ENCODE measurements around the gene SORCS3.

Gene SORCS3

DNA sequence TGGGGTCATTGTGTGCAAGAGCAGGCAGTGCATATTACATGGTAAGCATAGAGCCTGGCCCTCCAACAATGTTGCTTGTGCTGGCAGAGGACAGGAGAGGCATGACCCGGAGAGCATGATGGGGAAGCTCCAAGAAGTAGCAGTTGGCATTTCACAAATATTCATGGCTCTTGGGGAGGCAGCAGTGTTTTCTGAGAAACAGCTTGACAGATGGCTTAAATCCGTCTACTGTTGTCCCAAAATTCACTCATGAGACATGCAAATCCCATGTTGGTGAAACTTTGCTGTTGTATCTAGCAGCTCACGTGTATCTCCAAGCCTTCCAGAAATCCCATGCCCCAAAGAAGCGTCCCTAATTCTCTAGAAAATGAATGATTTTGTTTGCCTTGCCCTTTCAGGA, 487.0 kb downstream of the SORCS3 start:
- no peak for DNase-seq (ENCODE audit: extremely low read depth, low read depth)
- TF ChIP-seq, protein P1, sequence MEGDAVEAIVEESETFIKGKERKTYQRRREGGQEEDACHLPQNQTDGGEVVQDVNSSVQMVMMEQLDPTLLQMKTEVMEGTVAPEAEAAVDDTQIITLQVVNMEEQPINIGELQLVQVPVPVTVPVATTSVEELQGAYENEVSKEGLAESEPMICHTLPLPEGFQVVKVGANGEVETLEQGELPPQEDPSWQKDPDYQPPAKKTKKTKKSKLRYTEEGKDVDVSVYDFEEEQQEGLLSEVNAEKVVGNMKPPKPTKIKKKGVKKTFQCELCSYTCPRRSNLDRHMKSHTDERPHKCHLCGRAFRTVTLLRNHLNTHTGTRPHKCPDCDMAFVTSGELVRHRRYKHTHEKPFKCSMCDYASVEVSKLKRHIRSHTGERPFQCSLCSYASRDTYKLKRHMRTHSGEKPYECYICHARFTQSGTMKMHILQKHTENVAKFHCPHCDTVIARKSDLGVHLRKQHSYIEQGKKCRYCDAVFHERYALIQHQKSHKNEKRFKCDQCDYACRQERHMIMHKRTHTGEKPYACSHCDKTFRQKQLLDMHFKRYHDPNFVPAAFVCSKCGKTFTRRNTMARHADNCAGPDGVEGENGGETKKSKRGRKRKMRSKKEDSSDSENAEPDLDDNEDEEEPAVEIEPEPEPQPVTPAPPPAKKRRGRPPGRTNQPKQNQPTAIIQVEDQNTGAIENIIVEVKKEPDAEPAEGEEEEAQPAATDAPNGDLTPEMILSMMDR (IDR thresholded peaks at IDR 0.05; ENCODE audit: low read depth, low read length, missing control alignments): no peak
- H3K4me3 ChIP-seq (replicated peaks; ENCODE audit: low read depth, low read length): no peak overlapping the region

DNA sequence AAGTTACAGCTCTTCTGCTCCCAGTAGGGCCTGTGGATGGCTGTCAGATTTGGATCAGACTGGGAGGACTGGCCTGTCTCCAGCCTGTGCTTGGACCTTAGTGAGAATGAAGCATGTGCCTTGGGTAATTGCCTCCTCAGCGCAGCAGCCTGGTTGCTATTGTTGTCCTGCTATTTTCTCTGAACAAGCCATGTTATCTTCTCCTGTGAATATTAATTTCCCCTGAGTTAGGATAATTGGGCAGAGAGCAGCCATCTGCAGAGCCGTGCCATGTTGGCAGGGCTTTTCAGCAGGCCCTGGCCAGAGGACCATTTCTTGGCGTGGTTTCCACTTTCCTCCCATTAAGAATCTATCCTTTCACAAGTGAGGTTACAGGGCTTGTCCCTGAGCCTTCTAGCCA, 497.3 kb downstream of the SORCS3 start:
- TF ChIP-seq, protein P1 (IDR thresholded peaks at IDR 0.05; ENCODE audit: low read depth, low read length, missing control alignments): no peak
- DNase-seq (ENCODE audit: extremely low read depth, low read depth): no peak
- H3K4me3 ChIP-seq (replicated peaks; ENCODE audit: low read depth, low read length): no peak overlapping the region

GRCh38 chr10:105139363-105139896, 498.3 kb downstream of the SORCS3 start:
- TF ChIP-seq, protein P1 (IDR thresholded peaks at IDR 0.05; ENCODE audit: low read depth, low read length, missing control alignments): no peak
- no peak for DNase-seq (ENCODE audit: extremely low read depth, low read depth)
- H3K4me3 ChIP-seq (replicated peaks; ENCODE audit: low read depth, low read length): no peak overlapping the region

GRCh38 chr10:105140600-105140999, 499.5 kb downstream of the SORCS3 start:
- TF ChIP-seq, protein P1 (IDR thresholded peaks at IDR 0.05; ENCODE audit: low read depth, low read length, missing control alignments): no peak
- no peak for DNase-seq (ENCODE audit: extremely low read depth, low read depth)
- no peak overlapping the region for H3K4me3 ChIP-seq (replicated peaks; ENCODE audit: low read depth, low read length)

GRCh38 chr10:105145711-105146110, 504.6 kb downstream of the SORCS3 start:
- TF ChIP-seq, protein P1 (IDR thresholded peaks at IDR 0.05; ENCODE audit: low read depth, low read length, missing control alignments): no peak
- no peak overlapping the region for H3K4me3 ChIP-seq (replicated peaks; ENCODE audit: low read depth, low read length)
- DNase-seq (ENCODE audit: extremely low read depth, low read depth): no peak

GRCh38 chr10:105146436-105146835, 505.3 kb downstream of the SORCS3 start:
- DNase-seq (ENCODE audit: extremely low read depth, low read depth): no peak
- no peak overlapping the region for H3K4me3 ChIP-seq (replicated peaks; ENCODE audit: low read depth, low read length)
- TF ChIP-seq, protein P1 (IDR thresholded peaks at IDR 0.05; ENCODE audit: low read depth, low read length, missing control alignments): no peak

DNA sequence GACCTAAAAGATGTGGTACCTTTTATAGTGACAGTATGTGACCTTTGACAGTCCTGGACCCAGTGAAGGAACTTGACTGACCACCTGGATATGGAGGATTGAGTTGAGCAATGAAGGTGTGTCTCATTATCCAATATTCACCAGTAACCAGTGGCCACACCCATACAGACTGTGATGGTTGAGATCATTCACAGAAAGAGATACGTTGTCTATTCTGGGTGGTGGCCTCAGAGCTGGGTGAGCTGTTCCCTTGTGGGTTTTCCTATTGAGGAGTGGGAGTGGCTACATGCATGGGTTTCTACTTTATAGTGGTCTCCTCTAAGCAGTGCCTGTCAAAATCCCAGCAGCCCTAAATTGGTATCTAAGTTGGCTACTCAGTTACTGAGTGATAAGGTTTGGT, 507.4 kb downstream of the SORCS3 start:
- TF ChIP-seq, protein P1 (IDR thresholded peaks at IDR 0.05; ENCODE audit: low read depth, low read length, missing control alignments): no peak
- H3K4me3 ChIP-seq (replicated peaks; ENCODE audit: low read depth, low read length): no peak overlapping the region
- DNase-seq (ENCODE audit: extremely low read depth, low read depth): no peak

Data from HFF-Myc (cell line).